HEK293 (cell line): ENCODE measurements around the gene PPT2.

Experiments
- CTCF ChIA-PET: fragments of 350-600 bp; formaldehyde crosslinking; extraction: SDS; loops from one replicate; lab custom pipeline; 2021; ENCODE audit warnings: antibody characterized with exemption; lab: Yijun Ruan, JAX
- POLR2A ChIA-PET: fragments of 300-600 bp; formaldehyde crosslinking; extraction: SDS; loops from one replicate; lab custom pipeline; 2020; ENCODE audit warnings: antibody characterized with exemption, inconsistent platforms; lab: Yijun Ruan, JAX
- H3K27ac ChIP-seq: fragments of 200-500 bp; sonication (Bioruptor generic); 2 replicates; pipeline ENCODE4 v1.5.1; 2014; ENCODE audit warnings: low read depth, low read length, control low read depth, inconsistent platforms; ENCODE audit errors: extremely low read depth
- H3K36me3 ChIP-seq, 2 experiments: fragments of 200-500 bp in 1 of 2; sonication (Bioruptor generic) in 1 of 2; 1 replicate in 1 of 2; 2 replicates in 1 of 2; pipeline ENCODE4 v1.5.1; 2014 to 2017; ENCODE audit warnings: inconsistent platforms in 2 of 2, low read length in 2 of 2; ENCODE audit not compliant: control insufficient read depth in 2 of 2, insufficient read depth in 1 of 2
- H3K4me1 ChIP-seq: fragments of 200-500 bp; sonication (Bioruptor generic); 2 replicates; pipeline ENCODE4 v1.5.1; 2014; ENCODE audit warnings: mild to moderate bottlenecking, low read length, inconsistent platforms; ENCODE audit not compliant: control insufficient read depth, insufficient read depth
- H3K4me3 ChIP-seq: 2 replicates; pipeline ENCODE4 v1.5.1; 2011; ENCODE audit warnings: low read depth, mild to moderate bottlenecking, control low read depth, low read length, moderate library complexity
- H3K9me3 ChIP-seq: fragments of 200-500 bp; sonication (Bioruptor generic); 2 replicates; pipeline ENCODE4 v1.5.1; 2014; ENCODE audit warnings: low read depth, low read length, inconsistent platforms; ENCODE audit not compliant: control insufficient read depth, insufficient read depth
- AEBP2 ChIP-seq: fragments of 450-650 bp; formaldehyde crosslinking; IDR thresholded peaks from 2 replicates; pipeline ENCODE4 v1.5.1; 2016; ENCODE audit warnings: missing biosample characterization, missing genetic modification characterization, borderline replicate concordance
- IKZF3 ChIP-seq: fragments of 450-650 bp; IDR thresholded peaks from 2 replicates; pipeline ENCODE4 v1.5.0; 2018; ENCODE audit warnings: missing biosample characterization, mild to moderate bottlenecking, missing genetic modification characterization, moderate library complexity
- KLF1 ChIP-seq: fragments of 450-650 bp; formaldehyde crosslinking; IDR thresholded peaks from 2 replicates; pipeline ENCODE4 v1.5.1; 2016; ENCODE audit warnings: missing biosample characterization, missing genetic modification characterization
- KLF17 ChIP-seq: fragments of 450-650 bp; formaldehyde crosslinking; IDR thresholded peaks from 2 replicates; pipeline ENCODE4 v1.5.1; 2016; ENCODE audit warnings: missing biosample characterization, missing genetic modification characterization
- MEIS1 ChIP-seq: sonication (generic); formaldehyde crosslinking; IDR thresholded peaks from 2 replicates; pipeline ENCODE4 v1.8.1; 2022; ENCODE audit warnings: missing genetic modification reagents, mild to moderate bottlenecking, borderline replicate concordance
- MYNN ChIP-seq: fragments of 450-650 bp; formaldehyde crosslinking; IDR thresholded peaks from 2 replicates; pipeline ENCODE4 v1.5.1; 2016; ENCODE audit warnings: missing biosample characterization, missing genetic modification characterization, borderline replicate concordance
- OSR2 ChIP-seq: fragments of 450-650 bp; formaldehyde crosslinking; IDR thresholded peaks from 2 replicates; pipeline ENCODE4 v1.5.1; 2016; ENCODE audit warnings: missing biosample characterization, missing genetic modification characterization
- PRDM1 ChIP-seq: fragments of 450-650 bp; formaldehyde crosslinking; IDR thresholded peaks from 2 replicates; pipeline ENCODE4; 2016; ENCODE audit warnings: missing biosample characterization, missing genetic modification characterization
- SALL2 ChIP-seq: fragments of 450-650 bp; formaldehyde crosslinking; IDR thresholded peaks from 2 replicates; pipeline ENCODE4 v1.5.0; 2017; ENCODE audit warnings: missing biosample characterization, mild to moderate bottlenecking, missing genetic modification characterization, borderline replicate concordance
- SCRT1 ChIP-seq: fragments of 450-650 bp; formaldehyde crosslinking; IDR thresholded peaks from 2 replicates; pipeline ENCODE4 v1.5.1; 2016; ENCODE audit warnings: missing biosample characterization, missing genetic modification characterization, borderline replicate concordance
- YY2 ChIP-seq: fragments of 450-650 bp; formaldehyde crosslinking; IDR thresholded peaks from 2 replicates; pipeline ENCODE4 v1.5.1; 2016; ENCODE audit warnings: missing biosample characterization, missing genetic modification characterization
- ZBTB17 ChIP-seq: fragments of 450-650 bp; formaldehyde crosslinking; IDR thresholded peaks from 2 replicates; pipeline ENCODE4 v1.5.1; 2016; ENCODE audit warnings: missing biosample characterization, missing genetic modification characterization
- ZNF148 ChIP-seq: fragments of 450-650 bp; formaldehyde crosslinking; IDR thresholded peaks from 2 replicates; pipeline ENCODE4 v1.5.0; 2017; ENCODE audit warnings: missing biosample characterization, missing genetic modification characterization, borderline replicate concordance
- ZNF16 ChIP-seq: fragments of 450-650 bp; formaldehyde crosslinking; IDR thresholded peaks from 2 replicates; pipeline ENCODE4 v1.5.1; 2016; ENCODE audit warnings: low read depth, missing biosample characterization, missing genetic modification characterization
- ZNF184 ChIP-seq: fragments of 450-650 bp; IDR thresholded peaks from 2 replicates; pipeline ENCODE4 v1.5.1; 2018; ENCODE audit warnings: missing biosample characterization, mild to moderate bottlenecking, missing genetic modification characterization
- ZNF211 ChIP-seq: fragments of 450-650 bp; formaldehyde crosslinking; IDR thresholded peaks from 2 replicates; pipeline ENCODE4 v1.5.1; 2016; ENCODE audit warnings: low read depth, missing biosample characterization, missing genetic modification characterization
- ZNF223 ChIP-seq: fragments of 450-650 bp; formaldehyde crosslinking; IDR thresholded peaks from 2 replicates; pipeline ENCODE4 v1.5.1; 2016; ENCODE audit warnings: missing biosample characterization, missing genetic modification characterization
- ZNF24 ChIP-seq: fragments of 450-650 bp; formaldehyde crosslinking; IDR thresholded peaks from 2 replicates; pipeline ENCODE4 v1.5.1; 2016; ENCODE audit warnings: missing biosample characterization, missing genetic modification characterization
- ZNF248 ChIP-seq: fragments of 450-650 bp; formaldehyde crosslinking; IDR thresholded peaks from 2 replicates; pipeline ENCODE4 v1.5.1; 2017; ENCODE audit warnings: missing biosample characterization, missing genetic modification characterization
- ZNF341 ChIP-seq: fragments of 450-650 bp; formaldehyde crosslinking; IDR thresholded peaks from 2 replicates; pipeline ENCODE4; 2016; ENCODE audit warnings: low read depth, missing biosample characterization, missing genetic modification characterization
- ZNF521 ChIP-seq: fragments of 450-650 bp; formaldehyde crosslinking; IDR thresholded peaks from 2 replicates; pipeline ENCODE4 v1.5.1; 2017; ENCODE audit warnings: missing biosample characterization, mild to moderate bottlenecking, missing genetic modification characterization
- ZNF549 ChIP-seq: fragments of 450-650 bp; IDR thresholded peaks from 2 replicates; pipeline ENCODE4 v1.5.1; 2018; ENCODE audit warnings: missing biosample characterization, missing genetic modification characterization, mild to moderate bottlenecking, inconsistent platforms, moderate library complexity
- ZNF600 ChIP-seq: fragments of 450-650 bp; formaldehyde crosslinking; IDR thresholded peaks from 2 replicates; pipeline ENCODE4 v1.5.1; 2016; ENCODE audit warnings: missing biosample characterization, missing genetic modification characterization
- ZNF623 ChIP-seq: fragments of 450-650 bp; formaldehyde crosslinking; IDR thresholded peaks from 2 replicates; pipeline ENCODE4 v1.5.1; 2016; ENCODE audit warnings: missing biosample characterization, missing genetic modification characterization
- ZNF629 ChIP-seq: fragments of 450-650 bp; formaldehyde crosslinking; IDR thresholded peaks from 2 replicates; pipeline ENCODE4 v1.5.1; 2017; ENCODE audit warnings: missing biosample characterization, missing genetic modification characterization
- ZNF639 ChIP-seq: fragments of 450-650 bp; formaldehyde crosslinking; IDR thresholded peaks from 2 replicates; pipeline ENCODE4 v1.5.1; 2016; ENCODE audit warnings: missing biosample characterization, missing genetic modification characterization
- ZNF658 ChIP-seq: fragments of 450-650 bp; formaldehyde crosslinking; IDR thresholded peaks from 2 replicates; pipeline ENCODE4; 2016; ENCODE audit warnings: missing biosample characterization, missing genetic modification characterization
- ZNF768 ChIP-seq: fragments of 450-650 bp; formaldehyde crosslinking; IDR thresholded peaks from 2 replicates; pipeline ENCODE4 v1.5.1; 2018; ENCODE audit warnings: missing biosample characterization, mild to moderate bottlenecking, missing genetic modification characterization
- ZNF785 ChIP-seq: fragments of 450-650 bp; formaldehyde crosslinking; IDR thresholded peaks from 2 replicates; pipeline ENCODE4 v1.5.1; 2016; ENCODE audit warnings: missing biosample characterization, missing genetic modification characterization
- ZNF791 ChIP-seq: fragments of 450-650 bp; formaldehyde crosslinking; IDR thresholded peaks from 2 replicates; pipeline ENCODE4 v1.5.1; 2016; ENCODE audit warnings: missing biosample characterization, missing genetic modification characterization

Gene PPT2

GRCh38 chr6:32181148-32181702, 27.3 kb downstream of the PPT2 start:
- Histone ChIP-seq H3K4me3 (no peak overlapping the region), H3K36me3 (peaks cover 0 to 50% of the 10 kb centered on the region in 2 experiments; a peak in 2 of 3 replicates), H3K9me3 (no peaks in the 10 kb centered on the region), H3K4me1 (peaks cover 13% of the 10 kb centered on the region), H3K27ac (no peak overlapping the region)
- POLR2A ChIA-PET = interaction anchor here (3.0 kb wide), 1 partner anchor 14 kb away, joined by 19 read pairs; no protein-coding TSS in a partner anchor
- no peak for TF ChIP-seq ZNF16 (tag by site-specific recombination)
- no peak for TF ChIP-seq ZNF211
- no peak for TF ChIP-seq AEBP2 (tag by site-specific recombination)
- TF ChIP-seq ZNF148 = no peak
- TF ChIP-seq ZNF629 (tag by site-specific recombination) = no peak
- no peak for TF ChIP-seq ZNF791 (tag by site-specific recombination)
- no peak for TF ChIP-seq MYNN (tag by site-specific recombination)
- TF ChIP-seq IKZF3 (tag by site-specific recombination) = no peak
- no peak for TF ChIP-seq SALL2
- no peak for TF ChIP-seq ZNF768 (tag by site-specific recombination)
- TF ChIP-seq ZBTB17 = no peak
- no peak for TF ChIP-seq ZNF223 (tag by site-specific recombination)
- no peak for TF ChIP-seq ZNF549 (tag by site-specific recombination)
- TF ChIP-seq ZNF24 (tag by site-specific recombination) = no peak
- TF ChIP-seq OSR2 (tag by site-specific recombination) = no peak
- no peak for TF ChIP-seq ZNF341 (tag by site-specific recombination)
- no peak for TF ChIP-seq ZNF521 (tag by site-specific recombination)
- no peak for TF ChIP-seq SCRT1 (tag by site-specific recombination)
- CTCF ChIA-PET = interaction anchor here (0.9 kb wide), 1 partner anchor 12 kb away, joined by 3 read pairs; no protein-coding TSS in a partner anchor

GRCh38 chr6:32181915-32182529, 28.1 kb downstream of the PPT2 start:
- H3K4me3 ChIP-seq = no peak overlapping the region
- no peak overlapping the region for H3K27ac ChIP-seq
- CTCF ChIA-PET = interaction anchor here (0.8 to 2.1 kb wide), 2 partner anchors 9 to 13 kb away, joined by 3 to 9 read pairs; no protein-coding TSS in a partner anchor
- H3K4me1 ChIP-seq = peaks cover 7% of the 10 kb centered on the region
- POLR2A ChIA-PET = interaction anchor here (0.8 to 3.0 kb wide), 3 partner anchors 13 to 52 kb away, joined by 5 to 19 read pairs (median 8); partner anchors contain the start of gene FKBPL
- peaks cover 0 to 58% of the 10 kb centered on the region in 2 experiments; a peak in 2 of 3 replicates for H3K36me3 ChIP-seq
- H3K9me3 ChIP-seq = no peaks in the 10 kb centered on the region
- no peak for TF ChIP-seq ZNF623 (tag by site-specific recombination)
- TF ChIP-seq ZNF600 = peak; percentile 30; the same call in 1 of the 2 replicates
- no peak for TF ChIP-seq ZNF658 (tag by site-specific recombination)
- 0 out of 2 replicates have a peak, but pooled peaks have one; percentile 37 for TF ChIP-seq KLF17 (tag by site-specific recombination)
- no peak for TF ChIP-seq ZNF785 (tag by site-specific recombination)
- no peak for TF ChIP-seq MEIS1 (CRISPR knock-in tag)
- no peak for TF ChIP-seq ZNF521 (tag by site-specific recombination)
- TF ChIP-seq ZNF639 (tag by site-specific recombination) = no peak
- no peak for TF ChIP-seq ZNF184 (tag by site-specific recombination)
- TF ChIP-seq ZNF248 (tag by site-specific recombination) = no peak
- no peak for TF ChIP-seq PRDM1 (tag by site-specific recombination)
- TF ChIP-seq KLF1 (tag by site-specific recombination) = peak; percentile 96
- TF ChIP-seq YY2 = no peak
